Measurements from ENCODE around the gene LRRIQ4.

GRCh38 chr3:169846458-169847193, 34.0 kb downstream of the LRRIQ4 start:
- TF ChIP-seq CREB5 (CRISPR knock-in tag; IDR thresholded peaks at IDR 0.05; ENCODE audit: low read depth) (no peak), OSR1 (CRISPR knock-in tag; IDR thresholded peaks at IDR 0.05) (no peak)
